GM12801 (cell line): ENCODE measurements around the gene TNP1.

Experiments
- CTCF ChIP-seq: IDR thresholded peaks from one replicate; pipeline ENCODE4 v1.5.1; 2011; ENCODE audit warnings: control low read depth; ENCODE audit not compliant: insufficient read length; ENCODE audit errors: extremely low read depth

TNP1 gene

GRCh38 chr2:216865658-216866057, 5.8 kb upstream of the TNP1 start:
- TF ChIP-seq CTCF = no peak

- TF ChIP-seq CTCF = no peak
These were observed 4.1 kb upstream of the TNP1 start for GRCh38 chr2:216863946-216864345.

- TF ChIP-seq CTCF = no peak
These were observed 2.9 kb upstream of the TNP1 start for GRCh38 chr2:216862628-216863398.

GRCh38 chr2:216860426-216861137, 718 bp upstream of the TNP1 start:
- no peak for TF ChIP-seq CTCF

- TF ChIP-seq CTCF = no peak
These were observed 1.6 kb downstream of the TNP1 start for GRCh38 chr2:216858312-216858711.

GRCh38 chr2:216857131-216857550, 2.7 kb downstream of the TNP1 start:
- no peak for TF ChIP-seq CTCF

- no peak for TF ChIP-seq CTCF
These were observed 3.3 kb downstream of the TNP1 start for GRCh38 chr2:216856406-216857065.
